ENCODE measurements around the gene HRK. TPM values are rescaled to one million over a fixed set of nuclear protein-coding genes. Genes with fewer than 3 reads are reported as not detected.

Gene HRK
- total and polyA plus RNA-seq, 10 of the 15 experiments (the other 5 are each of a cell fraction or from before 2014, with no cell fraction given): not detected

GRCh38 chr12:116813271-116814041 lies 67.8 kb downstream of the HRK start:
- DNase-seq (ENCODE audit: low read depth, low spot score): no peak
- intact Hi-C loops (cut with micrococcal nuclease; ENCODE audit: unreplicated experiment): no loop called here
- H3K4me1 ChIP-seq (ENCODE audit: control insufficient read depth, insufficient read depth, low read length): 0 out of 2 replicates have a peak, but pooled peaks cover 1% of the 10 kb centered on the region
- H3K27ac ChIP-seq (ENCODE audit: control insufficient read depth, insufficient read depth): no peak overlapping the region
- no peaks in the 10 kb centered on the region for H4K20me1 ChIP-seq (ENCODE audit: control insufficient read depth, insufficient read depth)
- WGBS (ENCODE audit: insufficient coverage, insufficient replicate concordance, low lambda C conversion rate, missing lambda C conversion rate): 98% methylated on average over 7 of the region's 7 CpGs
- BruUV-seq (replicated peaks): no TSS peak
- FAIRE-seq: no peak
- H3K4me2 ChIP-seq (ENCODE audit: control insufficient read depth, insufficient read depth): no peak overlapping the region
- H3K36me3 ChIP-seq (ENCODE audit: control insufficient read depth in 2 of 2, insufficient read depth in 2 of 2, low read length in 1 of 2): no peaks in the 10 kb centered on the region; a peak in 1 of 4 replicates
- H3K9me3 ChIP-seq (replicated peaks; ENCODE audit: control insufficient read depth, insufficient read depth, low read length): no peaks in the 10 kb centered on the region
- SMC1A ChIA-PET (ENCODE audit: uncharacterized antibody, unreplicated experiment): no interaction called here
- H2AFZ ChIP-seq (ENCODE audit: control insufficient read depth, low read depth, low read length): no peak overlapping the region
- H3K9ac ChIP-seq (ENCODE audit: control insufficient read depth, insufficient read depth, low read length): no peak overlapping the region
- CTCF ChIA-PET: no interaction called here
- POLR2A ChIA-PET: no interaction called here
- in situ Hi-C loops (cut with MboI): no loop called here
- H3K4me3 ChIP-seq: no peak overlapping the region
- no peaks in the 10 kb centered on the region for H3K79me2 ChIP-seq (ENCODE audit: control insufficient read depth, insufficient read depth, low read length)
- TF ChIP-seq BRCA1 (IDR thresholded peaks at IDR 0.05; ENCODE audit: low read depth, low read length) (no peak), NRF1 (conservative IDR thresholded peaks at IDR 0.05; ENCODE audit: low read depth, low read length) (no peak), BCL11A (IDR thresholded peaks at IDR 0.05; ENCODE audit: low read depth, low read length) (no peak), HDAC6 (IDR thresholded peaks at IDR 0.05; ENCODE audit: unreplicated experiment) (no peak), ESRRA (IDR thresholded peaks at IDR 0.05; ENCODE audit: low read length) (no peak), PKNOX1 (IDR thresholded peaks at IDR 0.05) (no peak), RBBP5 (conservative IDR thresholded peaks at IDR 0.05) (no peak), SMAD5 (IDR thresholded peaks at IDR 0.05; ENCODE audit: low read depth) (no peak), FOXM1 (IDR thresholded peaks at IDR 0.05; ENCODE audit: low read depth, low read length) (no peak), ASH2L (IDR thresholded peaks at IDR 0.05; ENCODE audit: borderline replicate concordance, low read depth) (no peak), MLLT1 (IDR thresholded peaks at IDR 0.05) (no peak), DPF2 (IDR thresholded peaks at IDR 0.05) (no peak), NBN (IDR thresholded peaks at IDR 0.05) (no peak)
- H3K27me3 ChIP-seq (replicated peaks in 1 of 2; ENCODE audit: control insufficient read depth in 2 of 2, insufficient read depth in 2 of 2, low read length in 1 of 2): no peaks in the 10 kb centered on the region
- RAD21 ChIA-PET (ENCODE audit: unreplicated experiment): no interaction called here
- ATAC-seq: no peak

Data from GM12878 (cell line).